GM19395 (cell line): ENCODE data around the gene SSH3.

Source experiments
- ATAC-seq: cut with Tn5 transposase; IDR thresholded peaks from one replicate; pipeline ENCODE4 v1.9.1; 2021; ENCODE audit warnings: mild to moderate bottlenecking, moderate library complexity; ENCODE audit not compliant: unreplicated experiment

The SSH3 gene

DNA sequence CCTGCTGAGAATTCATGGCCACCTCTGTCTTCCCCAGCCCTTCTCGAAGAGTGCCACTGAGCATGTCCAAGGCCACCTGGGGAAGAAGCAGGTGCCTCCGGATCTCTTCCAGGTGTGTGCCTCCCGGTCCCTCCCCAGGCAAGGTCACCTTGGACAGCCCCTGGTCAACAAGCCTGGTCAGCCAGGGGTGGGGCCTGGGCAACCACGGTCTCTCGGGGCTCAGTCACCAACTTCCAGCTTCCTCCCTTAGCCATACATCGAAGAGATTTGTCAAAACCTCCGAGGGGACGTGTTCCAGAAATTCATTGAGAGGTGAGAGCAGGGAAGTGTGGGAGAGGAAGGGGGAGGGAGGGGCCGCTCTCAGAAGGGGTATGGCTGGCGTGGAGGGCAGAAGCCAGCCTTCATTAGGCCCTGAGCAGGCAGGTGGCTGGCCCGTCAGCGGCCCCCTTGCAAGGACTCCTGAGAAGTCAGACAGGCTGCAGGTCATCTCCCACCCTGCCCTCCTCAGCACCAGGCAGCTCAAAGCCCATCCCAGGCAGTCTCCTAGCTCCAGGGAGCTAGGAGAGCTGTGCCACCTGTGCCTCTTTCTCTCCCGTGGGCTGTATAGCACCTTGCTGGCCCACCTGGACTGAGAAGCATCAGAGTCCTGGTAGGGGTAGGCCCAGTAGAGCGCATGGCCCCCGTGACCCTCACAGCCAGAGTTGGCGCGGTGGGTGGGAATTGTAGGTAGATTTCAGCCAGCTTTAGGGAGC is 23.6 kb upstream of the SSH3 start:
- no peak for ATAC-seq

DNA sequence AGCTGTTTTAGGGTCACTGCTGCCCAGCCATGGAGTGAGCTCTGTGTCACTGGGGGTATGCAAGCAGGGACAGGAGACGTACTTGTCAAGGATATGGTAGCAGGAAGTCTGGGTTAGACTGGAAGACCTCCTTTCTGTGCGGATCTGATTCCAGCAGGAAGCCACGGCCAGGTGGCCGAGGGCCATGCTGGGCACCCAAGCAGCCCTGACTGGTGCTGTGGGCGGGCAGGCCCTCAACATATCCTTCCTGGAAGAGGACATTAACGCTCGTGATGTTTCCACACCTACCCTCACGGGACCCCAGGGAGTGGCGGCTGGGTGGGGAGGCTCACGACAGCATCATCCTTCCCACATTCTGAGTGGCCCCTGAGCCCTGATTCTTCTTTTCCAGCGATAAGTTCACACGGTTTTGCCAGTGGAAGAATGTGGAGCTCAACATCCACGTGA is 23.0 kb upstream of the SSH3 start:
- no peak for ATAC-seq

DNA sequence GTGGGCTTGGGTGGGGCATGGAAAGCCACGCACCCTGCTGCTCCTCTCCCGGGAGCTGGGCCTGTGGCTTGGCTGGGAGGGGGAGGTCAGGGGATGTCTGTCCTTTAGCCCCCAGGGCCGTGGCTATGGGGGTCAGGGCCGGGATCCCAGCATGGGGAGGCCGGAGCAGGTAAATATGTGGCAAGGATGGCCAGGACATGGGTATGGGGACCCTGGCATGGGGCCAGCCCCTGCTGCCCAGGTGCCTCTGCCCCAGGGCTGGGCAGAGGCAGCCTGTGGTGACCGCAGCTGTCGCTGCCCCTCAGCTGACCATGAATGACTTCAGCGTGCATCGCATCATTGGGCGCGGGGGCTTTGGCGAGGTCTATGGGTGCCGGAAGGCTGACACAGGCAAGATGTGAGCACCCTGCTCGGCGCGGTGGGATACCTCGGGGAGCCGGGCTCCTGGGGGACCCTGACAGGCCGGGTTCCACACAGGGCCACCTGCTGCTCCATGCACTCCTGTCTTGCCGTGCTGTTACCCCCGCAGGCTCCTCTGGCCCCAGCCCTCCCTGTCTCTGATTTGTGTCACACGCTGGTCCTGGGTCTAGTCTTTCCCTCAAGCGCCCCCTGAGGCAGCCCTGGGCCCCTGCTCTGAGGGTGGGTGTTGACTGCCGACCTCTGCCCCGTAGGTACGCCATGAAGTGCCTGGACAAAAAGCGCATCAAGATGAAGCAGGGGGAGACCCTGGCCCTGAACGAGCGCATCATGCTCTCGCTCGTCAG is 22.4 kb upstream of the SSH3 start:
- ATAC-seq, result no peak

DNA sequence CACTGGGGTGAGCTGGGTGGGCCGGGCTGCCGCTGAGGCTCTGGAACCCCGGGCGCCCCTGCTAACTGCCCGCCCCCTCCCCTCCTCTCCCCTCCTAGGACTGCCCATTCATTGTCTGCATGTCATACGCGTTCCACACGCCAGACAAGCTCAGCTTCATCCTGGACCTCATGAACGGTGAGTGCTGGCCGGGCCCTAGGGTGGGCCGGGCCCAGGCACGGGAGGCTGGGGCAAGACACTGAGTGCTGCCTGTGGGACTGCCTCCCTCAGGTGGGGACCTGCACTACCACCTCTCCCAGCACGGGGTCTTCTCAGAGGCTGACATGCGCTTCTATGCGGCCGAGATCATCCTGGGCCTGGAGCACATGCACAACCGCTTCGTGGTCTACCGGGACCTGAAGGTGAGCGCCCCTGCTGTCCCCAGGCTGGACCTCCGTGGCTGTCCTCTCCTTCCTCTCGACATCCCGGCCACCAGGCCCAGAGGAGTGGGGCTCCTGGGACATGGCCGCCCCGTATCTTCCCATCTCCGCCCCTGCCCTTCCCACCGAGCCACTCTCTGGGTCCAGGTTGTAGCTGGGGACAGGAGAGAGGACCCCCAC is 21.7 kb upstream of the SSH3 start:
- ATAC-seq, result no peak

DNA sequence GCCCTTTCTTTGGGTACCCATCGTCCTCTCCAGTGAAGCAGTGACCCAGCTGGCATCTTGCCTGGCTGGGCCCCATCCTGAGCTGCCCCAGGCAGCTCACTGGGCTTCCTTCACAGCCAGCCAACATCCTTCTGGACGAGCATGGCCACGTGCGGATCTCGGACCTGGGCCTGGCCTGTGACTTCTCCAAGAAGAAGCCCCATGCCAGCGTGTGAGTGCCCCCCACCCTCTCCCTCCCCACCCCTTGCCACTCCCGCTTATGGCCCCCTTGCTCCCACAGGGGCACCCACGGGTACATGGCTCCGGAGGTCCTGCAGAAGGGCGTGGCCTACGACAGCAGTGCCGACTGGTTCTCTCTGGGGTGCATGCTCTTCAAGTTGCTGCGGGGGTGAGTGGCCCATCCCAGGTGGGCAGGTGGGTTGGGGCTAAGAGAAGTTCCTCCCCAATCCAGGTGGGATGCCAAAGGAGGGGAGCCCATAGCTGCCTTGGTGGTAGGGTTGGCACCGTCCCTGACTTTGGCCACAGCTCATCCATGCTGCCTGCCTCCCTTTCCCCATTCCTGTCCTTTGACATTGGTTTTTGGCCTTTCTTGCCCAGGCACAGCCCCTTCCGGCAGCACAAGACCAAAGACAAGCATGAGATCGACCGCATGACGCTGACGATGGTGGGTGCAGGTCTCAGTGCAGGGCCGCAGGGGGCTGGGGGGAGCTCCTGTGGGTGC is 21.0 kb upstream of the SSH3 start:
- ATAC-seq, result no peak

DNA sequence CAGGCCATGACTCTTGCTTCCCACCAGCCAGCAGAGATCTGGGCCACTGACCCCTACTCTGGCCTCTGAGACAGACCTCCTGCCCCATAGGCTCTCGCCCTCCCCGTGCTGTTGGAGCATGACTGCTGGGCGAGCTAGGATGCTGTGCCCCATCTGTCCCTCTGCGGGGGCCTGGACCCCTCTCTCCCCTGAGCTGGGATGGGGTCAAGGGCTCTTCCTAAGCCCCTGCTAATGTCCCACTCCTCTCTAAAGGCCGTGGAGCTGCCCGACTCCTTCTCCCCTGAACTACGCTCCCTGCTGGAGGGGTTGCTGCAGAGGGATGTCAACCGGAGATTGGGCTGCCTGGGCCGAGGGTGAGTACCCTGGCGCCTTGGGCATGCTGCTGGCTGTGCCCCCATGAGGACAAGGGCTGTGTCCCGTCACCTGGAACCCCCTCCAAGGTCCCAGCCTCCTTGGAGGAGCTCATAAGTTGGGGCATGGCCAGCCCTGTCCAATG is 20.4 kb upstream of the SSH3 start:
- no peak for ATAC-seq

DNA sequence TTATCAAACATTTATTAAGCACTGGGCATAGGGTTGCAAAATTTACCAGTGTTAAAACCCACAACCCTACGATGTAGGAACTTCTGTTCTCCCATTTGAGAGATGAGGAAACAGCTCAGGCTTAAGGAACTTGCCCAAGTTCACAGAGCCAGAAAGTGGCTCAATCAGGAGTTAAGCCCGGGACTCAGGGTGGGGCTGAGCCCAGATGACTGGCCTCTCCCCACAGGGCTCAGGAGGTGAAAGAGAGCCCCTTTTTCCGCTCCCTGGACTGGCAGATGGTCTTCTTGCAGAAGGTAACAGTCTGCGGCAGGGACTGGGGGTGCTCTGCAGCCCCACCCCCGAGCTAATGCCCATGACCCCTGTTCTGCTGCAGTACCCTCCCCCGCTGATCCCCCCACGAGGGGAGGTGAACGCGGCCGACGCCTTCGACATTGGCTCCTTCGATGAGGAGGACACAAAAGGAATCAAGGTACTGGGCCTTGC is 19.8 kb upstream of the SSH3 start:
- no peak for ATAC-seq

DNA sequence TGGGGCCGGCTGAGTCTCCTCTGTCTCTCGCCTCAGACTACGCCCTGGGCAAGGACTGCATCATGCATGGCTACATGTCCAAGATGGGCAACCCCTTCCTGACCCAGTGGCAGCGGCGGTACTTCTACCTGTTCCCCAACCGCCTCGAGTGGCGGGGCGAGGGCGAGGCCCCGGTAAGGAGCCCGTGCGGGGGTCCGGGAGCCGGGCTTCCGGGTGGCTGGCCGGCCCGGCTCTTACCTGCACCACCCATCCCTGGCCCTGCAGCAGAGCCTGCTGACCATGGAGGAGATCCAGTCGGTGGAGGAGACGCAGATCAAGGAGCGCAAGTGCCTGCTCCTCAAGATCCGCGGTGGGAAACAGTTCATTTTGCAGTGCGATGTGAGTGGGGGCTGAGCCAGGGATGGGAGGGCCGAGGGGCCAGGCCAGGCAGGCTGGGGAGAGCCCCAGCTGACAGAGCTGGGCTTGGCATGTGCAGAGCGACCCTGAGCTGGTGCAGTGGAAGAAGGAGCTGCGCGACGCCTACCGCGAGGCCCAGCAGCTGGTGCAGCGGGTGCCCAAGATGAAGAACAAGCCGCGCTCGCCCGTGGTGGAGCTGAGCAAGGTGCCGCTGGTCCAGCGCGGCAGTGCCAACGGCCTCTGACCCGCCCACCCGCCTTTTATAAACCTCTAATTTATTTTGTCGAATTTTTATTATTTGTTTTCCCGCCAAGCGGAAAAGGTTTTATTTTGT is 18.4 kb upstream of the SSH3 start:
- ATAC-seq, result no peak

DNA sequence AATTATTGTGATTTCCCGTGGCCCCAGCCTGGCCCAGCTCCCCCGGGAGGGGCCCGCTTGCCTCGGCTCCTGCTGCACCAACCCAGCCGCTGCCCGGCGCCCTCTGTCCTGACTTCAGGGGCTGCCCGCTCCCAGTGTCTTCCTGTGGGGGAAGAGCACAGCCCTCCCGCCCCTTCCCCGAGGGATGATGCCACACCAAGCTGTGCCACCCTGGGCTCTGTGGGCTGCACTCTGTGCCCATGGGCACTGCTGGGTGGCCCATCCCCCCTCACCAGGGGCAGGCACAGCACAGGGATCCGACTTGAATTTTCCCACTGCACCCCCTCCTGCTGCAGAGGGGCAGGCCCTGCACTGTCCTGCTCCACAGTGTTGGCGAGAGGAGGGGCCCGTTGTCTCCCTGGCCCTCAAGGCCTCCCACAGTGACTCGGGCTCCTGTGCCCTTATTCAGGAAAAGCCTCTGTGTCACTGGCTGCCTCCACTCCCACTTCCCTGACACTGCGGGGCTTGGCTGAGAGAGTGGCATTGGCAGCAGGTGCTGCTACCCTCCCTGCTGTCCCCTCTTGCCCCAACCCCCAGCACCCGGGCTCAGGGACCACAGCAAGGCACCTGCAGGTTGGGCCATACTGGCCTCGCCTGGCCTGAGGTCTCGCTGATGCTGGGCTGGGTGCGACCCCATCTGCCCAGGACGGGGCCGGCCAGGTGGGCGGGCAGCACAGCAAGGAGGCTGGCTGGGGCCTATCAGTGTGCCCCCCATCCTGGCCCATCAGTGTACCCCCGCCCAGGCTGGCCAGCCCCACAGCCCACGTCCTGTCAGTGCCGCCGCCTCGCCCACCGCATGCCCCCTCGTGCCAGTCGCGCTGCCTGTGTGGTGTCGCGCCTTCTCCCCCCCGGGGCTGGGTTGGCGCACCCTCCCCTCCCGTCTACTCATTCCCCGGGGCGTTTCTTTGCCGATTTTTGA is 17.5 kb upstream of the SSH3 start:
- no peak for ATAC-seq

DNA sequence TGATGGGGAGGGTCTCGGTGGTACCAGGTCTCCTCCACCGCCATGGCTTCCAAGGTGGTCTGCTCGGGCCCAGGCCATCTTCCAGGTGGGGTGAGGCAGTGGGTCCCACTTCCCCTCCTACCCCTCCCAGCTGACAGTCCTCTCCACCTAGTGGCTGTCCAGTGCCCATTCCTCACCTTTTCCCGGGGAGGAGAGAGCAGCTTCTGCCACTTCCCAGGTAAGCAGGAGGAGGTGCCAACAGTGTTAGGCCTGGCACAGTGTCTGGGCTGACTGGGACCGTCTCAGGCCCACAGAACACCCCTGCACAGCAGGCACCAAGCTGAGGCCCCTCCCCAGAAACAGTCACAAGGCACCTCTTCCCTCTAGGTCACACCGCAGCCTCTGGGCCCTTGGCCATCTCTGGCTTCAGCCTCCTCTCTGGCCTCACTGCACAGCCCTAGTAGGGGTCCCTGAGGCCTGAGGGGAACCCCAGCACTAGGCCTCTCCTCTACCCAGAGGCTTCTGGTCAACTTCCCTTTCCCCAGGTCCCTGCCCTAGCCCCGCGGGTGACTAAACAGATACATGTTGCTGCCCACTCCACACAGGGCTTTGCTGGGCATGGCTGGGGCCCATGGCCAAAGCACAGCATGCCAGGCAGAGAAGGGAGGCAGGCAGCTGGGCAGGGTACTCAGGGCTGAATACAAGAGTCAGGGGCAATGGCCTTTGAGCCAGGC is 16.6 kb upstream of the SSH3 start:
- no peak for ATAC-seq

DNA sequence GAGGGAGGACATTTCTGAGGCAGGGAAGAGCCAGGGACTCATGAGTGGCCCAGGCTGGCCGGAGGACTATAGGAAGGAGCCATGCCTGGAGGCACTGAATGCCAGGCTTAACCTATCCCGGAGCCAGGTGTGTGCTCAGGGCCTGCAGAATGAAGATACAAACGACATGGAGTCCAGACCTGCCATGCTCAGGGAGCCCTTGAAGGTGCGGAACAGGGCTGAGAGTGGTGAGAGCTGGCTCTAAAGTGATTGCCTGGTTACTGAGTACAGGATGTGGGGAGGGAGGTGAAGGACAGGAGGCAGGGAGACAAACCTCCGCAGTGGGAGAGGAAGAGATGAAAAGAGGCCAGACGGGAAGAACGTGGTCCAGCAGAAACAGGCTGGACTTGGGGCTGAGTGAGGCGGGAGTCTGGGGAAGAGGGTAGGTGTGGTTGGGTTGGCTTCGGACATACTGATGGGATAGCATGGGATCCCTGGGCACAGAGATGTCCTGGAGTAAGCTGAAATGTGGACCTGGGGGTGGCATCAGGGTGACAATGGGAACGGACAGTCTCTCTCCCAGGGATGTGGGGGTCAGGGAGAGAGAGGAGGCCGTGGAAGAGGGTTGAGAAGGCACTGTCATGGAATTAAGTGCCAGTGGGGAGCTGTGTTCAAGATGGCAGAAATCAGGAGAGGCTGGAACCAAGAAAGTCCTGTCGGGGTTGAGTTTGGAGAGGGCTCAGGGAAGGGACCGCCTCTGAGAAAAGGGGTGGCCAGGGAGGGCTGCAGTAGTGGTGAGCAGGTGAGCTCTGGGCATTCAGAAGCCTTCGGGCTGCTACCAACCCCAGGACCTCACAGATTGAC is 15.8 kb upstream of the SSH3 start:
- ATAC-seq, result no peak

DNA sequence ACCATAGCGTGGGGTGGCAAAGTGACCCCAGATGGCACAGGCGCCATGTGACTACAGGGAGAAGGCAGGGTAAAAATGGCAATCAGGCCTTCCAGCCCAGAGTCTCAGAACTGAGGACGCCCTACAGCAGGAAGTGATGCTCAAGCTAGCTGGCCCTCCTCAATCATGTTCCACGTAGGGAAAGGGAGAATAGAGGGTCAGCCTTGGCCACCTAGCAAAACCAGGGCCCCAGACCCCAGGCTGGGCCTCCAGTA is 15.2 kb upstream of the SSH3 start:
- ATAC-seq, result no peak

DNA sequence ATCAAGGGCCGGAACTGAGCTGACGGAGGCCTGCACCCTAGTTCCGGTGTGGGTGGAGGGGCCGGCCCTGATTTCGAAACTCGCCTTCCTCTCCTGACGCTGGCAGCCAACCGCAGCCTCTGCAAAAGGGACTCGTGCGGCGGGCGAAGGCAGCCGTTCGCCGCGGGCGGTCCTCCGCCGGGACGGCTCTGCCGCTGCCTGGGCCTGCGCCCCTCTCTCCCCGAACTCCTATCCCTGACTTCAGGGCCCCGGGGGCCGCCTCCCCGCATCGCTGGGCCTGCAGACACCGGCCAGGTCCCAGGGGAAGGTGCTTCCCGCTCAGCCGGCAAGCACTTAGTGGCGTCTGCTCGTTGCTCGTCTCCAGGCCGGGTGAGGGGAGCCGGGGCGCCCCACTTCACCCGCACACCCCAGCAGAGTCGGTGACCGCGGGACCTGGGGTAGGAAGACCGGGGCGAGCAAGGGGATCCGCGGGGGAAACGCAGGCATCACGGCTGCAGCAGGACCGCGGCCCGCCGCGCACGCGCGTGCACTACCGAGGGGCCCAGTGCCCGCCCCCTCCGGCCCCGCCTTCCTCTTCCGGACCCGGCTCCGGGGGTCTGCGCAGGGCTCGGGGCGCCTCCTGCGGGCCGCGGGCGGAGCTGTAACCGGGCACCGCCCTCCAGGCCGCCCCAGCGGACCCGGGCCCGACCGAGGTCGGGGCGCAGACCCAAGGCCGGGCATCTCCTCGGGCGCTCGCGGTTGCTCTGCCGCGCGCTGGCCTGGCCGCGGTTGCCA is 14.7 kb upstream of the SSH3 start:
- ATAC-seq, result peak; percentile 66

DNA sequence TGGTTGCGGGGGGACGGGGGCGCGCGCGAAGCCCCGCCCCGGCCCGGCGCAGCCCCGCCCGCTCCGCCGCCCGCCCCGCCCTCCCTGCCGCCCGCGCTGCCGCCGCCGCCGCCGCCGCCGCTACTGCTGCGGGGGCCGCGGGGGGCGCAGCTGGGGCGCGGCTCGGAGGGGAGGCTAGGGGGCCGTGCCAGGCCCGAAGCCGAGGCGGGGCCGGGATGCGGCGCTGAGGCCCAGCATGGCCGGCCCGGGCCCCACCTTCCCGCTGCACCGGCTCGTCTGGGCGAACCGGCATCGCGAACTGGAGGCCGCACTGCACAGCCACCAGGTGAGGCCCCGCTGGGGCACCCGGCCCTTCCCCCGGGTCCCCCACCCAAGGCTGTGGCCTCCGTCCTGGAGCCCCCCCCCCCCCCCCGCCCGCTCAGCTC is 14.1 kb upstream of the SSH3 start, which contains the start of gene ANKRD13D:
Gene ANKRD13D, plus strand, starts transcription at position 78 of the 425 bp plus-strand sequence. Its CDS starts 158 bp downstream, at position 236.
- peak; percentile 6 for ATAC-seq

DNA sequence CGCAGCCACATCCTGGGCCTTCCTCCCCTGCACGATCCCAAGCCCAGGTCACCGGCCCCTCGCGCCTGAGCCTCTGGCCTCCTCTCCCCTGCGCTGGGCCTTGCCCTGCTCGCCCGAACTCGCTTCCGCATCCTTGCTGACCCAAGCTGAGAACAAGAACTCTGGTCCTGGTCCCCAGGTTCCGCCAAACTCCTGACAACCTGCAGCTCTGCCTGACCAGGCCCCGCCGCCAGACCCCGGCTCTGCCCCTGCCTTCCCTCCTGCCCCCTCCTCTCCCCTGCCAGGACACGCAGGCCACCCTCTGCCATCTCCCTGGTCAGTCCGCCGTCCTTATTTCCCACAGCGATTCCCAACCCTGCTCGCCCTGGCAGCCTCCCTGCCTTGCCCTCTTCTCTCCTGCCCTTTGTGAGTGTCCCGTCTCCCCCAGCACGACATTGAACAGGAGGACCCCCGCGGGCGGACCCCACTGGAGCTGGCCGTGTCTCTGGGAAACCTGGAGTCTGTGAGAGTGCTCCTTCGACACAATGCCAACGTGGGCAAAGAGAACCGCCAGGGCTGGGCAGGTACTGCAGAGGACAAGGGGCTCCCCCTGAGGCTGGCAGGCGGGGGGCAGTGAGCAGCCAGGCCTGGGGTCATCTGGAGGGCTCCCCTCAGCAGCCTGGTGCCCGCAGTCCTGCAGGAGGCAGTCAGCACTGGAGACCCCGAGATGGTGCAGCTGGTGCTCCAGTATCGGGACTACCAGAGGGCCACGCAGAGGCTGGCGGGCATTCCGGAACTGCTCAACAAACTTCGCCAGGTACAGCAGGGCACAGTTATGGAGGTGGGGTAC is 13.5 kb upstream of the SSH3 start:
- ATAC-seq, result no peak

DNA sequence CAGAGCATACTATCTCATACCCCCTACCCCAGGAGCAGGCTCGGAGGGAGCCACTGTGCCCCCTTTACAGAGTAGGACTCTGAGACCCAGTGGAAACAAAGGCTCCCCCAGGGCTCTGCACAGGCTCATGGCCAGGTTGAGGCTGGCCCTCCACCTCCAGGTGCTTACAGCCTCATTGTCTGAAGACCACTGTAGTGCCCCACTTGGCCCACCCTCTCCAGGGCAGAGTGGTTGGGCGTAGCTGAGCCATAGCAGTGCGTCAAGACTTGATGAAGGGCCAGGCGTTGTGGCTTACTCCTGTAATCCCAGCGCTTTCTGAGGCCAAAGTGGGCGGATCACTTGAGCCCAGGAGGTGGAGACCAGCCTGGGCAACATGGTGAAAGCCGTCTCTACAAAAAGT is 12.5 kb upstream of the SSH3 start:
- ATAC-seq, result no peak
